Activated CD8-positive, alpha-beta T cell treated with anti-CD3 and anti-CD28 coated beads for 36 hours (primary cell): ENCODE measurements around the gene SPINK8. TPM values are rescaled to one million over a fixed set of nuclear protein-coding genes. Genes with fewer than 3 reads are reported as not detected.

ENCODE experiments used
- ATAC-seq: fragments of 200-7000 bp; cut with Tn5 transposase; one replicate; pipeline ENCODE4 v1.10.0; 2021; ENCODE audit warnings: mild to moderate bottlenecking, moderate library complexity
- CTCF ChIA-PET: fragments of 350-600 bp; sonication (Branson Sonifier 250); formaldehyde crosslinking; loops from one replicate; lab custom pipeline; 2021; ENCODE audit warnings: antibody characterized with exemption; lab: Charles Lee
- POLR2A ChIA-PET: fragments of 350-600 bp; sonication (Branson Sonifier 250); formaldehyde crosslinking; loops from one replicate; lab custom pipeline; 2021; ENCODE audit warnings: antibody characterized with exemption; lab: Charles Lee
- DNase-seq: peaks from one replicate; pipeline ENCODE4 v3.0.0-alpha.2; 2020
- H3K27ac Mint-ChIP-seq: one replicate; pipeline ENCODE4 v1.8.0; 2021; ENCODE audit warnings: mild to moderate bottlenecking, mixed read lengths
- H3K27me3 Mint-ChIP-seq: one replicate; pipeline ENCODE4 v1.8.0; 2021; ENCODE audit warnings: mixed read lengths
- H3K36me3 Mint-ChIP-seq: one replicate; pipeline ENCODE4 v1.8.0; 2021; ENCODE audit warnings: low read depth, mixed read lengths
- H3K4me1 Mint-ChIP-seq: one replicate; pipeline ENCODE4 v1.8.0; 2021; ENCODE audit warnings: low read depth, mixed read lengths
- H3K4me3 Mint-ChIP-seq: one replicate; pipeline ENCODE4 v1.8.0; 2021; ENCODE audit warnings: mild to moderate bottlenecking, moderate library complexity, mixed read lengths
- H3K9me3 Mint-ChIP-seq: one replicate; pipeline ENCODE4 v1.8.0; 2021; ENCODE audit warnings: mixed read lengths
- CTCF ChIP-seq: fragments of 200-600 bp; IDR thresholded peaks from one replicate; pipeline ENCODE4 v1.8.0; 2022; ENCODE audit warnings: antibody characterized with exemption, mild to moderate bottlenecking
- intact Hi-C: fragments of 100-400 bp; cut with micrococcal nuclease; formaldehyde crosslinking; loops from one replicate; pipeline ENCODE4 v1.10.0; 2022
- total RNA-seq, 2 experiments: library from RNA; stranded (reverse); gene quantifications; one replicate each; pipeline ENCODE4 v1.2.3, GENCODE V29; 2021

The SPINK8 gene
- total RNA-seq, 2 experiments from 2014 or later, result not detected

DNA sequence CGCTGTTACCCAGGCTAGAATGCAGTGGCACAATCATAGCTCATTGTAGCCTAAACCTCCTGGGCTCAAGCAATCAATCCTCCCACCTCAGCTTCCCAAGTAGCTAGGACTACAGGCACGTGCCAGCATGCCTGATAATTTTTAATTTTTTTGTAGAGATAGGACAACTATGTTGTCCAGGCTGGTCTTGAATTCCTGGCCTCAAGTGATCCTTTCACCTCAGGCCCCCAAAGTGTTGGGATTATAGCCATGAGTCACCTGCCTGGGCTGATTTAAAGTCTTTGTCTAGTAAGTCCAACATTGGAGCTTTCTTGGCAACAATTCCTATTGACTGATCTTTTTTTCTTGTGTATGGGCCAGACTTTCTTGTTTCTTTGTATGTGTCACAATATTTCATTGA is 28.1 kb downstream of the SPINK8 start:
- H3K36me3 Mint-ChIP-seq, result peaks cover 7% of the 10 kb centered on the region
- H3K27me3 Mint-ChIP-seq, result peaks cover 10% of the 10 kb centered on the region
- intact Hi-C loops, result no loop called here
- H3K4me3 Mint-ChIP-seq, result no peak overlapping the region
- no peak for TF ChIP-seq CTCF
- ATAC-seq (no peak), DNase-seq (no peak)
- H3K9me3 Mint-ChIP-seq, result no peaks in the 10 kb centered on the region
- ChIA-PET CTCF (interaction anchor here (4.1 kb wide), 1 partner anchor 95 kb away, joined by 19 read pairs; no protein-coding TSS in a partner anchor), POLR2A (no interaction called here)
- peaks cover 7% of the 10 kb centered on the region for H3K4me1 Mint-ChIP-seq
- no peak overlapping the region for H3K27ac Mint-ChIP-seq

GRCh38 chr3:48303021-48303420 is 30.4 kb downstream of the SPINK8 start:
- H3K4me3 Mint-ChIP-seq, result peak overlapping the region; percentile 86
- ATAC-seq (no peak), DNase-seq (no peak)
- CTCF ChIA-PET, result no interaction called here
- TF ChIP-seq CTCF, result no peak
- no peaks in the 10 kb centered on the region for H3K27me3 Mint-ChIP-seq
- no peak overlapping the region for H3K27ac Mint-ChIP-seq
- H3K36me3 Mint-ChIP-seq, result peaks cover 25% of the 10 kb centered on the region
- H3K9me3 Mint-ChIP-seq, result no peaks in the 10 kb centered on the region
- intact Hi-C loops, result no loop called here
- peaks cover 27% of the 10 kb centered on the region for H3K4me1 Mint-ChIP-seq
- POLR2A ChIA-PET, result no interaction called here

GRCh38 chr3:48301800-48302166 is 31.7 kb downstream of the SPINK8 start:
- peaks cover 36% of the 10 kb centered on the region for H3K36me3 Mint-ChIP-seq
- DNase-seq (peak; percentile 40), ATAC-seq (peak; percentile 1)
- no peaks in the 10 kb centered on the region for H3K27me3 Mint-ChIP-seq
- ChIA-PET POLR2A (interaction anchor here (0.6 to 2.1 kb wide), 4 partner anchors 10 to 114 kb away, joined by 3 to 7 read pairs (median 3); partner anchors contain the start of gene CDC25A), CTCF (interaction anchor here (2.4 to 2.8 kb wide), 2 partner anchors 99 to 134 kb away, joined by 7 to 20 read pairs; no protein-coding TSS in a partner anchor)
- no peak for TF ChIP-seq CTCF
- H3K9me3 Mint-ChIP-seq, result no peaks in the 10 kb centered on the region
- peak overlapping the region; percentile 89 for H3K27ac Mint-ChIP-seq
- peaks cover 35% of the 10 kb centered on the region for H3K4me1 Mint-ChIP-seq
- peak overlapping the region; percentile 86 for H3K4me3 Mint-ChIP-seq
- intact Hi-C loops, result no loop called here

- ATAC-seq, result peak; percentile 92
- ChIA-PET CTCF (interaction anchor here (1.5 to 3.2 kb wide), 4 partner anchors 27 to 135 kb away, joined by 5 to 20 read pairs (median 9); no protein-coding TSS in a partner anchor), POLR2A (interaction anchor here (0.6 to 2.1 kb wide), 12 partner anchors 19 to 617 kb away, joined by 3 to 7 read pairs (median 3); partner anchors contain the start of genes ARIH2, CDC25A and ZNF589)
- H3K9me3 Mint-ChIP-seq, result no peaks in the 10 kb centered on the region
- peak within 1 kb of the TSS; percentile 86 for H3K4me3 Mint-ChIP-seq
- H3K36me3 Mint-ChIP-seq, result peaks cover 42% of the 10 kb centered on the region
- peak within 1 kb of the TSS; percentile 89 for H3K27ac Mint-ChIP-seq
- peaks cover 37% of the 10 kb centered on the region for H3K4me1 Mint-ChIP-seq
- intact Hi-C loops, result no loop called here
- TF ChIP-seq CTCF, result no peak
- DNase-seq, result peak; percentile 96
- H3K27me3 Mint-ChIP-seq, result no peaks in the 10 kb centered on the region
These were observed 32.3 kb downstream of the SPINK8 start, which contains the start of gene NME6 for GRCh38 chr3:48301020-48301799. TSS of gene NME6 (minus strand) at chr3:48301367.
